Activated T-cell treated with anti-CD3 and anti-CD28 coated beads for 4 hours (primary cell): Measurements from ENCODE around the gene CEP85L.

Source experiments
- DNase-seq: peaks from one replicate; pipeline ENCODE4 v3.0.0-alpha.2; 2020

The CEP85L gene

DNA sequence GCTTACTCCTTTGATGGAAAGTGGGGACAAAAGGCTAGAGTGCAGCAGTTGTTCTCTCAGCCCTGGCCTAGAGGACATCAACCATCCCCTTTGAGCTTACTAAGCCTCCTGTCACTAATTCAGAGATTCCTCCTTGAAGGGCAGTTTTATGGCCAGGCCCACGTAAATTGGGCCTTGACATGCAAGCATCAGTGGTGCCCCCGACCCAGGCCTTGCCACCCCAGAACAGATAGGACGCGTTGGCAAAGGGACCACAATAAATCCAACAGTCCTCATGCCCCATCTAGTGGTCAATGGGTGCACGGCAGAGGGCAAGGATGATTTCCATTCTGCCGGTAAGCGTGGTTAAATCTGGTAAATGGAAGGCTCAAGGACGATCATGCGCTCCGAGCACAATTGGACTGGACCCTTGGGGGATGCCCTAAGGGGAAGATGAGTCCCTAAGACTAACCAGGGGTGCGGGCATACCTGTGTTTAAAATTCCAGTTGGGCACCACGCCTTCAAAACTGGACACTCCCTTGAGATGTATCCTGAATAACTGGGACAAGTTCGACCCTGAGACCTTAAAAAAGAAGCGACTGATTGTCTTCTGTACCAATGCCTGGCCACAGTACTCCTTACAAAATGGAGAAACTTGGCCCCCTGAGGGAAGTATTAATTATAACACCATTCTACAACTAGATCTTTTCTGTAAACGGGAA is 32.6 kb downstream of the CEP85L start:
- peak; percentile 67 for DNase-seq

DNA sequence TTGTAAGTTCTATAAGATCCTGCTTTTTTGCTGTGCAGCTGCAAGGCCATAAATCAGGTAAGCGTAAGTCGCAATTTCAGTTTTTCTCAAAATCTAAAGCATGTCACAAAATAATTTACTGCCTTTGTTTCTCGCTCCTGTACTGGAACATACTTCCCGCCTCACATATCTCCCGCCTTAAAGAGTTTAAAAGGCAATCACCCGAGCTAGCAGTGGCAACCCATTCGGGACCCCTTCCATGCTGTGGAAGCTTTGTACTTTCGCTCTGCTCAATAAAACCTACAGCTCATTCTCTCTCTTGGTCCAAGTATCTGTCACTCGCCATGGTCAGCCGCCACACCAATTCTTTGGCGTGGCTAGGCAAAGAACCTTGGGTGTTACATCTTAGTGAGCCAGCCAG is 34.0 kb downstream of the CEP85L start:
- DNase-seq: no peak

GRCh38 chr6:118611334-118611733 is 40.1 kb downstream of the CEP85L start:
- DNase-seq: no peak

GRCh38 chr6:118606858-118607257 is 44.5 kb downstream of the CEP85L start:
- DNase-seq: no peak

DNA sequence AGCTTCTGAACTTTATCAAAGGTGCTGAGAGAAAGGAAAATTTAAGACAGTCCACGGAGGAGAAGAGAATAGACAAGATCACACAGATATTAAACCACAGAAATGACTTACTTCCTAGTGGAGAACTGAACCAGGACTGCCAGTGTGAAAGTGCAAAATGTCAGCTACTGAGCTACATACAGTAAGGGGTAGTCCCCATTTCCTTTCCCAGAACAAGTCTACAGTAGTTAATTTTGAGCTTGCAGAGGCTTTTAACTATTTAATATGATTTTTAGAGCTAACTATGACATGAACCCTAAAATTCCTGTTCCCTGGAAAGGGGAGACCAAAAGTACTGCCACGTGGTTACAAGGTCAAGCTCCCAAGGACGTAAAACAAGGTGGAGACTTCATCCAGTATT is 45.1 kb downstream of the CEP85L start:
- no peak for DNase-seq

GRCh38 chr6:118603372-118603771 is 48.0 kb downstream of the CEP85L start:
- no peak for DNase-seq

DNA sequence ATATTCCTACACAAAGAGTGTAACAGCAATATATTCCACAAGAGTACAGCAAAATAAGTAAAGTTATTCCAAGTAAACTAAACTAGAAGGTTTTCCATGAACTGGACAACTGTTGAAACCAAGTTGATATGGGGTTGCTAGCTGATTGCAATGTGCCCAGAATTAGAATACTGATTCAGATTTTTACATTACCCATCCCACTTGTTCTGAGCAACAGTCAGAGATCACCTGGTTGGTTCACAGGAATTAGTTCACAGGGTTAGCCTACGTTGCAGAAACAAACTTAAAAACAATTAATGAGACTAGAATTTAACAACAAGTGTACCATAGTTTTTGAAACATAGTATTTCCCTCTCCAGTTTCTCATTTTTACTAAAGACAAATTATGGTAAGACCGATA is 49.1 kb downstream of the CEP85L start:
- no peak for DNase-seq

GRCh38 chr6:118598324-118598723 is 53.1 kb downstream of the CEP85L start:
- DNase-seq: no peak

DNA sequence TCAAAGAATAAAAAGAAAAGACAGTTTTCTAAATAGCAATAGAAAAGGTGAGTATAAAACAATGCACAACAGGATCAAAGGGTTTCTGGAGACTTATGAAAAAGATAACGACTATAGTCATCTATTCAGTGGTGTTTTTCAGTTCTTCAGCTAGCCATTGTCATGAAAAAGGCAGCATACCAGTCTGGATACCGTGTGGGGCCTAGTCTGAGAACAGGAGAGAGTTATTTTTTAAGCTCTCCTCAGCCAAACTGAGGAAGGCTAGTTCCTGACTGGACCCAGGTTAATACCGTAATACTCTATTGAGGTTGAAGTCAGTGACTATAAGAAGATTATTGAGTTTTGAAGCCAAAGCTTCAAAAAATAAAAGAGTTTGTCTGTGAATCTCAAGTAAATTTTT is 53.8 kb downstream of the CEP85L start:
- DNase-seq: no peak

DNA sequence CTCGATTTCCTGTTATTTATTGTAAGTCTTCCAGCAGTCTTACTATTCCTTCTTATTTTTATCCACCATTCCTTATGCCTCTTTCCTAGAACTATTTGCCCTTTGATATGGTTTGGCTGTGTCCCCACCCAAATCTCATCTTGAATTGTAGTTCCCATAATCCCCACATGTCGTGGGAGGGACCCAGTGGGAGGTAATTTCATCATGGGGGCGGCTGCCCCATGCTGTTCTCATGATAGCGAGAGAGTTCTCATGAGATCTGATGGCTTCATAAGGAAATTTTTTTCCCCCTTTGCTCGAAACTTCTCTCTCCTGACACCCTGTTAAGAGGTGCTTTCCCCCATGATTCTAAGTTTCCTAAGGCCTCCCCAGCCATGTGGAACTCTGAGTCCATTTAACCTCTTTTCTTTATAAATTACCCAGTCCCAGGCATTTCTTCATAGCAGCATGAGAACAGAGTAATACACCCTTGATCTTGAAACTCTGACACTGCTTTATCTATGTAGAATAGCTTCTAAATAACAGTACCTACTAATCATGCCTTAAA is 54.5 kb downstream of the CEP85L start:
- no peak for DNase-seq

DNA sequence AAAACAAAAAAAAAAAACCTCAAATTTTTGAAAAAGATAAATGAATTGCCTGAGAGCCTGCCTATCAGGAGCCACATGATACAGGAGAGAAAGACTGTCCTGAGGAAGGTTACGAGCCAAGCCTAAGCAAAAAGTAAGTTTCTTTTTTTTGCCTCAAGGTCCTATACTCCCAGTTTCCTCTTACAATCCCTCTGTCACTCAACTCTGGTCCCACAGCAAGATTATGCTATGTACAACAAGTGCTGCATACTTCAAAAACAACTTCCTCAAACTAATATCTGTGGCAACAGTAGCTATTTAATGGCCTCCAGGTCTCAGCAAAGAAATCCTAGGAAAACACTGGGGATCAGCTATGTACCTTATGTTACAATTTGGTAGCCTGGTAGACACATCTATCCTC is 56.5 kb downstream of the CEP85L start:
- DNase-seq: no peak

DNA sequence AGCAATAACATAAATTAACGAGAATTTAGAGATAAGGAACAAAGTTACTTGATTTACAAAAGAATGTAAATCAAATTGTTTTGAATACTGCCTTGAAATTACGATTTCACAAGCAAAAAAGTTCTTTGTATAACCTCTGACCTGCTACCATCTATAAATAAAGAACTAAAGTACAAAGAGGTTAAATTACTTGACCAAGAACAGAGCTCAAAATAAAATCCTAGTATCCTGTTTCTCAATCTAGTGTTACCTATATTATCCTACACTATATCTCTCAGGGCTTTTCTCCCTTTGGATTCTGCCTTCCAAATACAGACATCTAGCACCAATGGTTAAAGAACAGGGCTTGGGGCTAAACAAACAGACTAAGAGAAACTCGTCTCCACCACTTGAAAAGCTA is 59.5 kb downstream of the CEP85L start:
- DNase-seq: no peak

- DNase-seq: no peak
These were observed 61.6 kb downstream of the CEP85L start for GRCh38 chr6:118589649-118590365.

DNA sequence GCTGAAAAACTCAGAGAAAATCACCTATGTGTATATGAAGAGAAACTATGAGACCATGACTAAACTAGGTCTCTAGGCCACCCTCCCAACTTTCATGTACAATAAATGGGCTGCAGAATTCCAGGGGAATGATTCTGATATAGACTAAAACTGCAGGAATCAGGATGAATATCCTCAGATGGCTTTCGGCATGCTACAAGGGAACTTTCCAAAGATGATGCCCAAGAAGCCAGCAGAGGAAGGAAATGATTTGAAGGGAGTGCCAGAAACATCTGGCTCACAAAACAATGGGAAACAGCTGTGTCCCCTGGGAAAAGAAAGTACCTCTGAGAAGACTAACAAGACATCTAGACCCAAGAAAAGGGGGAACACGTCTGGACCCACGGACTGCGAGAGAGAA is 62.2 kb downstream of the CEP85L start:
- no peak for DNase-seq

DNA sequence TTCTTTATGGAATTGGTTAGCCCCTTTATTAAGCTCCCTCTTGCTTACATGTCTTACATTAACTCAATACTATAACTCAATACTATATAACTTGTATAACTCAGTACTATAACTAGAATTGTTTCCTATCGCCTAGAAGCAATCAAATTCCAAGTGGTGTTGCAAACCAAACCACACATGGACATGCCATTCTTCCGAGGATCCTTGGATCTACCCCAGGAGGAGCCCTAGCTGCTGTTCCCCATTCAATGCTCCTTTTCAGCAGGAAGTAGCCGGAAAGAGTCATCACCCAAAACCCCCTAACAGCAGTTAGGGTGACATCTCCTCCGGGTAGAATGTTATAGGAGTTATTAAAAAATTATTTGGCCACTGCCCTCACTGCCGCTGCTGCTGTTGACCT is 62.8 kb downstream of the CEP85L start:
- no peak for DNase-seq

DNA sequence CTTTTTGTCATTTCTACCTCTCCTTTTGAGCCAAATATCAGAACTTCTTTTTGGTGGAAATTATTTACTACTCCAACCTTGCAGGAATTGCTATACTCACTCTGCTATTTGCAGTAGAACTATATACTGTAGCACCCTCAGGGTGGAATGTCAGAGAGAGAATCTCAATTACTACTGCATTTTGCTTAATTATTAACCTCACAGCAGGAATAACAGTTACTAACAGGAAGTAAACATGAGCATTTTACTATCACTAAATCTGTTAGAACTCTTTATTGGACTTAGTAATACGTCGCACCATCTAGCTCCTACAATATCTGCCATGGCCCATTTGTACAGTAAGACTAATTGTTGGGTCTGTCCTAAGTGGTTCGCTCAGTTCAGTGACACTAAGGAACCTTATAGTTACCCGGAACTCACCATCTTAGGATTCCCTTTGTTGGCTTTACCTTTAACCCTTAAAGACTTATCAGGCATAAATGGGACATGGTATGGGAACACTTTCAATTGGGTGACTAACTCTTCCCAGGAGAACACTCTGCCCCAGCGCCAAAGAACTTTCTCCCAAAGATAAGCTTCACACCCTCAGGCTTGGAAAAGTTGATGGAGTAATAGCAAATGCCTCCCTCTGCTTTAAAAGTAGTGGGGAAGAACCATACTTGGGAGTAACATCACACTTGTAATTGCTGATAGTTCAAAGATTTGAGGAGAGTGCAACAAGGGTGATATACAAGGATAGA is 64.5 kb downstream of the CEP85L start:
- no peak for DNase-seq

DNA sequence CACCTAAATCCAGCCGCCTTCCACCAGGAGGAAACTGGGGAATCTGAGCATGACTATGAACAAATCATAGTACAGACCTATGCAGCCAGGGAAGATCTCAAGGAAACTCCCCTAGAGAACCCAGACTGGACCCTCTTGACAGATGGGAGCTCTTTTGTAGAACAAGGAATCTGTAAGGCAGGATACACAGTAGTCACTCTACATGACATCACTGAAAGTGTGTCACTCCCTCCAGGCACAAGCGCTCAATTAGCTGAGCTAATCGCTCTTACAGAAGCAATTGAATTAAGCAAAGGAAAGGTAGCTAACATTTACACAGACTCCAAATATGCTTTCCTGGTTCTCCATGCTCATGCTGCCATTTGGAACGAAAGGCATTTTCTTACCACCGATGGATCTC is 66.5 kb downstream of the CEP85L start:
- no peak for DNase-seq

DNA sequence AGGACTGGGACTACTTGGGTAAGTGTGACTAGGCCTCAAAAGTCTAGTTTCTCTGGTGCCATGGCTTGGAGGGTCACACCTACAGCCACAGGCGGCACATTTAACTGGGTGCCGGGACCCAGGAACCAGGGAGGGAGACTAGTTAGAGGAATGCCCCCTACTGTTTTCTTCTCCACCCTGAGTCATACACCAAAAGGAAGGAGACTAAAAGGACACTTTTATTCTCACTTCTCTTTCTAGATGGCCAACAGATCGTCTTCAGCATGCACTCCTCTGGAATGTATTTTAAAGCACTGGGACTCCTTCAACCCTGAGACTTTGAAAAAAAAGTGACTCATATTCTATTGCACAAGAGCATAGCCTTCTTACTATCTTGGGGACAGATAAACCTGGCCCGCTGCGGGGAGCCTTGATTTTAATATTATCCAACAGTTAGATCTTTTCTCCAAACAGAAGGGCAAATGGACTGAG is 69.9 kb downstream of the CEP85L start:
- no peak for DNase-seq

- peak; percentile 10 for DNase-seq
These were observed 70.6 kb downstream of the CEP85L start for GRCh38 chr6:118580585-118581419.

DNA sequence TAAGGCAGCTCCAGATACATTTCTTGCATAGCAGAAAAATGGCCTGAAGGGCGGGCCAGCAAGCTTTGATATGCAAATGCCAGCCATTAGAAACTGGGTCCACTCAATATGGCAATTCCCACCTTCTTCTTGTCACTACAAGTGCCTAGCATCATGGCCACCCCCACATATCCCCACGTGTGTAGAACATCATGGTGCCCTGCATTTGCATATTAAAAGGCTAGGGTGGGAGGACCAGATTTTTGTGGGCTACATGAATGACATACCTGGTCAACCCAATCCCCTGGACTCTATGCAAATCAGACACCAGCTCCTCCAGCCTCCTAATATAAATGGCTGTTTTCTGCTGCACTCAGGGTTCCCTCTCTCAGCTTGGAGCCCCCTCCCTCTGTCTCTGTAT is 71.6 kb downstream of the CEP85L start:
- DNase-seq: no peak

DNA sequence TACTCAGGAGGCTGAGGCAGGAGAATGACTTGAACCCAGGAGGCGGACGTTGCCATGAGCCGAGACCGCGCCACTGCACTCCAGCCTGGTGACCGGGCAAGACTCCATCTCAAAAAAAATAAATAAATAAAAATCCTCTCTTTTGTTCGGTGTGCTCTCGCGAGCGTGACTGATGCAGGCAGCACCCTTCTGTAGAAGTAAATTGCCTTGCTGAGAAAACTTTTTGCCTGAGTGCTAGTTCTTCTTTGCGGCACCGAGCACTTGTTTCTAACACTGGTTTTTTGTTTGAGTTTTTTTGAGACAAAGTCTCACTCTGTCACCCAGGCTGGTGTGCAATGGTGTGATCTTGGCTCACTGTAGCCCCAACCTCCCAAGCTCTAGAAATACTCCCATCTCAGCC is 72.8 kb downstream of the CEP85L start:
- no peak for DNase-seq

DNA sequence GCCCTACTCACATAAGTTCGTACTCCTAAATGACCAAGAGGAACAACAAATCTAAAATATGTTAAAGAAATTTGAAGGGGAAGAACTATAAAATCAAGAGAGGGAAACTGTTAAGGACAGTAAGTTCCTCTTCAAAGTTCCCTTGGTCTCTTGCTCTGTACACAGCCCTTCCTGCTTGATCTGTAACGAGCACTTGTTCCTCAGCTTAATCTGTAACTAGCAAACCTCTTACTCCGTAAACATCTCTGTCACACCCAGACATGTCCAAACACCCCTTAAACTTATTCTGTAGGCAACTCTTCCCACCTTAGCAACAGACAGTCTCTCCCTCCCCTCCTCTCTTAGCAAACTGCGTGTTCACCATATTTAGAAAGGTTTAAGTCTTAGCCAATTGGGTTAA is 73.4 kb downstream of the CEP85L start:
- DNase-seq: no peak
